ENCODE data around the gene ACTR8.

- TF ChIP-seq CTCF (IDR thresholded peaks at IDR 0.05) (no peak), POLR2A (IDR thresholded peaks at IDR 0.05) (no peak), POLR2AphosphoS5 (IDR thresholded peaks at IDR 0.05) (no peak)
Observed at GRCh38 chr3:53818221-53819162, 63.5 kb downstream of the ACTR8 start.

All from prostate gland (tissue), 2 donors.